Measurements from ENCODE around the gene PPP6R3.
"Not testable (repeated sequence)": the region's sequence is repeated elsewhere in the genome, so short reads cannot be mapped to it uniquely, and the experiment has no call there.

PPP6R3 gene

GRCh38 chr11:68436162-68436888 lies 24.2 kb upstream of the PPP6R3 start:
- no peak for DNase-seq

GRCh38 chr11:68436985-68437926 lies 23.3 kb upstream of the PPP6R3 start:
- peak; percentile 66 for DNase-seq

- DNase-seq = no peak
Measured at GRCh38 chr11:68437927-68438657, 22.5 kb upstream of the PPP6R3 start.

GRCh38 chr11:68438658-68439259 lies 21.8 kb upstream of the PPP6R3 start:
- no peak for DNase-seq

GRCh38 chr11:68439355-68440065 lies 21.0 kb upstream of the PPP6R3 start:
- no peak for DNase-seq

GRCh38 chr11:68440224-68440623 lies 20.3 kb upstream of the PPP6R3 start:
- no peak for DNase-seq

GRCh38 chr11:68441466-68442230 lies 18.9 kb upstream of the PPP6R3 start:
- no peak for DNase-seq

- DNase-seq = no peak
Measured at GRCh38 chr11:68442433-68442832, 18.1 kb upstream of the PPP6R3 start.

GRCh38 chr11:68444566-68444965 lies 16.0 kb upstream of the PPP6R3 start:
- no peak for DNase-seq

- no peak for DNase-seq
Measured at GRCh38 chr11:68445531-68446035, 15.0 kb upstream of the PPP6R3 start.

- no peak for DNase-seq
Measured at GRCh38 chr11:68446046-68446725, 14.4 kb upstream of the PPP6R3 start.

- peak; percentile 48 for DNase-seq
Measured at GRCh38 chr11:68447015-68447801, 13.3 kb upstream of the PPP6R3 start.

GRCh38 chr11:68447914-68448313 lies 12.6 kb upstream of the PPP6R3 start:
- DNase-seq = not testable (repeated sequence)

GRCh38 chr11:68448604-68449011 lies 11.9 kb upstream of the PPP6R3 start:
- DNase-seq = no peak

GRCh38 chr11:68449951-68450350 lies 10.6 kb upstream of the PPP6R3 start:
- no peak for DNase-seq

- DNase-seq = no peak
Measured at GRCh38 chr11:68450711-68451110, 9.8 kb upstream of the PPP6R3 start.

GRCh38 chr11:68454767-68455166 lies 5.8 kb upstream of the PPP6R3 start:
- DNase-seq = no peak

GRCh38 chr11:68455485-68455884 lies 5.1 kb upstream of the PPP6R3 start:
- DNase-seq = no peak

GRCh38 chr11:68457216-68457897 lies 3.2 kb upstream of the PPP6R3 start:
- no peak for DNase-seq
